WI38 (cell line): ENCODE results near the gene ANKRD34A.

Experiments
- H3K4me3 ChIP-seq: 2 replicates; pipeline ENCODE4 v1.5.1; 2011; ENCODE audit warnings: low read depth, mild to moderate bottlenecking, control low read depth, low read length
- TF ChIP-seq, protein P1 (sequence below): IDR thresholded peaks from 2 replicates; pipeline ENCODE4 v1.5.1; 2012; ENCODE audit warnings: low read depth, mild to moderate bottlenecking, control low read depth, low read length

ANKRD34A gene

DNA sequence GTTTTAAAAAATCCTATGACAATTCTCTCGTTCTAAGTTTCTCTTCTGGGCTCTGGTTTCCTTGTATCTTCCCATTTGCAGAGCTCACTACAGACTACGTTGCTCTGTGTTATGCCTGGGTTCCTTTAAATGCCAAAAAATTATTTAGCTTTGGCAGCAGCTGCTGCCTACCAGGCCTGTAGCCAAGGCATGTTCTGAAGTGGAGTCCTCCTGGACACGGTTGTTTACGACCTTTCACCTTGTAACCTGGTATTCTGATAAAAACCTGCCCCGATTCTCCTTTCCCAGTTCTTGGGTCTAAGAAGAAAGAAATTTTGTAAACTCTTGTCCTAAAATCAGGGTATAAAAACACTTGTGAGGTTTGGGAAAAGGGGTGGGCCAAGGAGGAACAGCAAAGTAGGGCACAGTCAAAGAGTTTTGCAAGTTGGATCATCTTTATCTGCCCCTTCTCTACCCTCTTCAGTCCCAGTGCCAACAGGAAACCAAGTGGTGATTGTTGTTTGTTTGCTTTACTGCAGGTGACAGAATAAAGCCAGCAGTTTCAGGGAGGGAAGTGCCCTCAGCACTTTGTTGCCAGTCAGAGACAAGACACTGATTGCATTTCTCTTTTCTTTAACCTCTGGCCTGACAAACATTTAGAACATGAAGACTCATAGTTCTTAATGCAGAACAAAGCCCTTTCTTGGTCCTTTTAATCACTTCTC is 35.1 kb upstream of the ANKRD34A start:
- no peak overlapping the region for H3K4me3 ChIP-seq
- TF ChIP-seq, protein P1, sequence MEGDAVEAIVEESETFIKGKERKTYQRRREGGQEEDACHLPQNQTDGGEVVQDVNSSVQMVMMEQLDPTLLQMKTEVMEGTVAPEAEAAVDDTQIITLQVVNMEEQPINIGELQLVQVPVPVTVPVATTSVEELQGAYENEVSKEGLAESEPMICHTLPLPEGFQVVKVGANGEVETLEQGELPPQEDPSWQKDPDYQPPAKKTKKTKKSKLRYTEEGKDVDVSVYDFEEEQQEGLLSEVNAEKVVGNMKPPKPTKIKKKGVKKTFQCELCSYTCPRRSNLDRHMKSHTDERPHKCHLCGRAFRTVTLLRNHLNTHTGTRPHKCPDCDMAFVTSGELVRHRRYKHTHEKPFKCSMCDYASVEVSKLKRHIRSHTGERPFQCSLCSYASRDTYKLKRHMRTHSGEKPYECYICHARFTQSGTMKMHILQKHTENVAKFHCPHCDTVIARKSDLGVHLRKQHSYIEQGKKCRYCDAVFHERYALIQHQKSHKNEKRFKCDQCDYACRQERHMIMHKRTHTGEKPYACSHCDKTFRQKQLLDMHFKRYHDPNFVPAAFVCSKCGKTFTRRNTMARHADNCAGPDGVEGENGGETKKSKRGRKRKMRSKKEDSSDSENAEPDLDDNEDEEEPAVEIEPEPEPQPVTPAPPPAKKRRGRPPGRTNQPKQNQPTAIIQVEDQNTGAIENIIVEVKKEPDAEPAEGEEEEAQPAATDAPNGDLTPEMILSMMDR = no peak

DNA sequence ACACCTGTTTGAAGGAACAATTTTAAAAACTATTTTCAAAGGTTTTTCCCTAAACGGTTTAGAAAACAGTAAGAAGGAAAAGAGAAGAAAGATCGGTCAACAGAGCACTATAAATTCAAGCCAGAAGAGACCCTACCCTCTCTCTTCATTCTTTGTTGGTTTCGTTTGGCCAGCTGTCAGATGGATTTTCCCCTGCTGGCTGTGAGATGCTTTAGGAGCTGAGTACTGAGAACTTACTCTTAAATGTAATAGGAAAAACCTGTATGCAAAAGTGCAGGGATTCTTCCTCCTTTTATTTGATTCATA is 33.3 kb upstream of the ANKRD34A start:
- H3K4me3 ChIP-seq = no peak overlapping the region
- TF ChIP-seq, protein P1 = no peak

DNA sequence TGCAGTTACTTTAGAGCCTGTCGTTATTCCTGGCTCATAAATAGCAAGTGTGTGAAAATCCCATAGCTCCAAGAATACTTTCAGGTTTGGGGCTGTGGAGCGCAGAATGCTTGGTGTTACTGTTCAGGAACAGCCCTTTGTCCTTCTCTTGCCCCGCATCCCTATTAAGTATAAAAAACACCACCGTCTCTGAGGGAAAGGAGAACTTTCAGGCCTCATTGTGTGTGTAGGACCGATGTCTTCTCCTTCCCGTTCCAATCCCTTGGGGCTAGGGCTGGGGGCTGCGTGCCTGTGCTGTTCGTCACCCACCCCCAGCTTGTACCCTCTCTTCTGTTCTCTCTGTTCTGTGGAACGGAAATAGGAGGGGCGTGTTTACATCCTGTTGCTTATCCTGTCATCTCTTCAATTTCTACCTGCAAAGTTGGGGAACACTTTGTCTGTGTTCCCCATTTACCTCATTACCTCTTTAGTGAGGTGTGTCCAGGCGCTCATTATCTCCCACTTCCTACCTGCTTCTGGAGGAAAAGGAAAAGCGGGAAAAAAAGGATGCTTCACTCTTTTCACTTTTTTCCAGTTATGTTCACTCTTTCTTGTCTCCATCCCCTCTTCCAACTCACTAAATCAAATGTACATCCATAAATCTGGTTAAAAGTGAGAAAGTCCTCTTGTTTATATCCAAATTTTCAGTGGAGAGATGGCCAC is 32.8 kb upstream of the ANKRD34A start:
- TF ChIP-seq, protein P1 = no peak
- H3K4me3 ChIP-seq = peak overlapping the region; percentile 100

DNA sequence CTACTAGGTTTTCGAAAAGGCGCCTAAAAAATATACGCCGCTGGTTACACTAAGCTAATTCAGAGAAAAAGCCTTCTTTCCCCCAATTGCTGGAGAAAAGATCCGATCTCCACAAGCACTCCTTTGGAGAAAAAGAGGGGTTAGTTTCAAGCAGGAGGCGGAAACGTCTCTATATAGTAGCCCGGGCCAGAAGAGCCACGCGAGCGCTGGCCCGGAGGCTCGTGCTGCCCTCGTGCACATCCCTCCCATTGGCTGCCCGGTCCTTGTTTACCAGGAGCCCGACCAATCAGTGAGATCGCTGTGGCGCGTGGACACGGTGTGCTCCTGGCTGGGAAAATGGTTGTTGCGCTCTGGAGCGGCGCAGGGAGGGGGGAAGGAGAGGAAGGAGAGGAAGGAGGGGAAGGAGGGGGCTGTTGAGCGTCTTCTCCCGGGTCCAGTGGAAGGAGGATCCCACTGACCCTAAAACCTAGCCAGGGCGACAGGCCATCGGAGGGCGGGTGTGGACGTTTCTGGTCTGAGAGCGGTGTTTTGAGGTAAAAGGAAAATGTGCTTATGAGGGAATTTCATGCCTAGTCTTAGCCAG is 32.1 kb upstream of the ANKRD34A start, which contains the start of gene TXNIP:
Gene TXNIP (minus strand): TSS at position 147 of the 583 bp plus-strand sequence. CDS start 313 bp downstream, outside the sequence.
- peak within 1 kb of the TSS; percentile 100 for H3K4me3 ChIP-seq
- TF ChIP-seq, protein P1 = no peak

DNA sequence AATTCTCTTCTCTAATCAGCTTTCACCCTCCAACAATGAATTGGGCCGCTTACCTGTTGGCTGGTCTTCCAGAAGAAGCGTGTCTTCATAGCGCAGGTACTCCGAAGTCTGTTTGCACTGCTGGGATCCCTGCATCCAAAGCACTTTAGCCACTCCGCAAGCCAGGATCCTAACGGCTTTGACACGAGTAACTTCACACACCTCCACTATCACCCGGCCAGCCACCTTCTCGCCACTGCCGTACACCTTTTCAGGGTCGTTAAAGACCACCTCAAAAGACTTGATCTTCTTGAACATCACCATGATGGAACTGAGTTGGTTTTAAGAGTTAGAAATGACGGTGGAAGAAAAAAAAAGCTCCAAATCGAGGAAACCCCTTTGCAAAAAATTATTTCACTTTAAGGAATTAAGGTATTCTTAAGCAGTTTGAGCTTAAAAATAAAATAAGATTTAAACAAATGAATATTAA is 31.6 kb upstream of the ANKRD34A start:
- TF ChIP-seq, protein P1 = no peak
- H3K4me3 ChIP-seq = peak overlapping the region; percentile 100

DNA sequence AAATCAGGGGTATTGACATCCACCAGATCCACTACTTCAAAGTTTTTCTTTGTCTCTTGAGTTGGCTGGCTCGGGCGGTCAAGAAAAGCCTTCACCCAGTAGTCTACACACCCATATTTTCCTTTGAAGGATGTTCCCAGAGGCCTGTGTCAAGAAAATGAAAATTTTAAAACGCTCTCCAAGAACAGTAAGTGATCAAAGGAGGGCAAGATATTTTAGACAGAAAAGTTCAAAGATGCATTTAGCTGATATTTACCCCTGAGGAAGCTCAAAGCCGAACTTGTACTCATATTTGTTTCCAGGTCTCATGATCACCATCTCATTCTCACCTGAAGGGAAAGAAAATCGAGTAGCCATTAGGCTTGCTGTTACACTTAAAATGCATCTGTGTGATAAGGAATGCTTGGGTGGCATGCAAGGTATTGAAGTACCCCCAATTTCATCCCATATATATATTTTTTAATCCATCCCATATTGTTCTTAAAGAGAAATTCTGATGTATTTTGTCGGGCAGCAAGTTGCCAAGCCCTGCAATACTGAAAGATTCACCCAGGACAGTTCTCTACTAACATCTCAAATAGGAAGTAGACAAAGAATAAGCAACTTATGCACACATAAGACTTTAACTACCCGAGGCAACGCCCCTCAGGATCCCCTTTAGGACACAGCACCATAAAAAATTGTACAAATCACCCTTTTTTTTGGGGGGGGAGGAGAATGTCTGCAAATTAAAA is 30.9 kb upstream of the ANKRD34A start:
- H3K4me3 ChIP-seq = peak overlapping the region; percentile 100
- TF ChIP-seq, protein P1 = no peak
